Right lobe of liver (tissue), 6 donors: ENCODE data around the gene MPEG1. TPM values are rescaled to one million over a fixed set of nuclear protein-coding genes. Genes with fewer than 3 reads are reported as not detected.

Experiments used
- ATAC-seq, 4 donors: fragments of 200-7000 bp; cut with Tn5 transposase; one replicate each; pipeline ENCODE4 v1.9.1; 2020; ENCODE audit warnings: mild to moderate bottlenecking in 4 of 4, moderate library complexity in 4 of 4
- DNase-seq, 3 donors: peaks; one replicate each; pipeline ENCODE4 v3.0.0-alpha.2; 2020
- H3K27ac ChIP-seq, 3 donors: fragments of 200-600 bp; one replicate each; pipeline ENCODE4 v1.8.0; 2022
- H3K27me3 ChIP-seq, 2 donors: fragments of 200-600 bp; one replicate each; pipeline ENCODE4 v1.8.0; 2022
- H3K36me3 ChIP-seq, 4 donors: fragments of 200-600 bp; sonication (generic) in 1 of 4; one replicate each; pipeline versions ENCODE4 v1.5.1 to v1.8.0; 2017 to 2022; ENCODE audit warnings: control low read depth in 1 of 4
- H3K4me1 ChIP-seq, 4 donors: fragments of 200-600 bp; sonication (generic) in 1 of 4; one replicate each; pipeline versions ENCODE4 v1.5.1 to v1.8.0; 2017 to 2022; ENCODE audit warnings: control low read depth in 1 of 4
- H3K4me3 ChIP-seq, 3 donors: fragments of 200-600 bp; one replicate each; pipeline ENCODE4 v1.8.0; 2022
- H3K9me3 ChIP-seq, 4 donors: fragments of 200-600 bp; sonication (generic) in 1 of 4; one replicate each; pipeline versions ENCODE4 v1.5.1 to v1.8.0; 2017 to 2022; ENCODE audit warnings: control low read depth in 1 of 4
- CTCF ChIP-seq, 4 donors: fragments of 200-600 bp in 3 of 4; fragments of 450-650 bp in 1 of 4; IDR thresholded peaks; one replicate each; pipeline versions ENCODE4 v1.5.1 to v1.8.0; 2016 to 2022; ENCODE audit warnings: antibody characterized with exemption in 4 of 4, mild to moderate bottlenecking in 2 of 4
- POLR2A ChIP-seq: fragments of 450-650 bp; IDR thresholded peaks from one replicate; pipeline ENCODE4 v1.6.1; 2017; ENCODE audit warnings: antibody characterized with exemption, mild to moderate bottlenecking
- WGBS: methylation state at CpG from one replicate; pipeline ENCODE4 v1.1.6; 2018; ENCODE audit warnings: low coverage, low lambda C conversion rate; ENCODE audit not compliant: insufficient coverage; ENCODE audit errors: missing lambda C conversion rate; 5-methylcytosine and 5-hydroxymethylcytosine counted together
- intact Hi-C, 2 donors: fragments of 100-400 bp; cut with DNase I; formaldehyde crosslinking; loops; one replicate each; pipeline versions ENCODE4 v1.11.2 to v1.14.1; 2022
- small RNA-seq, 2 experiments: library from RNA; depleted of rRNA; stranded (forward); fragments of <200 nt; gene quantifications; one replicate each; pipeline ENCODE3, GENCODE V24; 2016
- total RNA-seq, 6 experiments: library from RNA; depleted of rRNA in 2 of 6; stranded (reverse); fragments of >200 nt in 2 of 6; fragmentation: NEBNext Ultra II Directional in 3 of 6; extraction: Animal tissue kit (Norgen Biotek cat#: 25700) in 3 of 6; gene quantifications; one replicate each; pipeline versions ENCODE4 v1.1.0 to v1.2.4, GENCODE V29; 2016 to 2023
- donor health status: DM: no; HTN: yes; CAD: no.
- donor health status: DM: no; HTN: no; CAD: no.
- donor health status: DM: no; HTN: no; CAD: no.
- donor health status: DM: no; HTN: yes; CAD: no.
- donor health status: DM: no; HTN: yes; CAD: no.

The MPEG1 gene
- total RNA-seq, 6 experiments from 2014 or later, result 5.6 to 22.6 (median 7.4) TPM

- Histone ChIP-seq H3K36me3 (no peaks in the 10 kb centered on the region), H3K27ac (peak within 1 kb of the TSS; percentile 78 to 91 (median 79)), H3K9me3 (no peaks in the 10 kb centered on the region), H3K4me3 (peak within 1 kb of the TSS; percentile 72 to 78 (median 74)), H3K4me1 (peaks cover 0 to 28% (median 10%) of the 10 kb centered on the region in 4 donors), H3K27me3 (no peaks in the 10 kb centered on the region)
- intact Hi-C loops, result loop anchor here in 1 of 2 donors (5.0 kb wide), 1 partner anchor 36 kb away; no protein-coding TSS in a partner anchor
- peak; percentile 95 to 96 (median 95) for DNase-seq
- WGBS, result under 1% methylated on average over 32 of the region's 64 CpGs
- TF ChIP-seq CTCF (IDR thresholded peaks at IDR 0.05) (peak; percentile 70 to 93 (median 76)), POLR2A (peak; percentile 65)
- peak; percentile 69 to 87 (median 78) for ATAC-seq
Observed at GRCh38 chr11:59171508-59172322, 41.0 kb downstream of the MPEG1 start, which contains the start of gene DTX4. TSS of gene DTX4 (plus strand) at chr11:59172132. CDS start at chr11:59172596, 464 bp downstream.

GRCh38 chr11:59164028-59164427 lies 48.7 kb downstream of the MPEG1 start:
- DNase-seq (no peak), ATAC-seq (no peak)
- intact Hi-C loops, result no loop called here
- Histone ChIP-seq H3K9me3 (no peaks in the 10 kb centered on the region), H3K27me3 (no peaks in the 10 kb centered on the region), H3K4me3 (no peak overlapping the region), H3K27ac (no peak overlapping the region), H3K4me1 (no peaks in the 10 kb centered on the region), H3K36me3 (no peaks in the 10 kb centered on the region)
- WGBS, result 37% methylated on average over 3 of the region's 3 CpGs
- TF ChIP-seq CTCF (IDR thresholded peaks at IDR 0.05), result no peak
- no peak for TF ChIP-seq POLR2A

Small RNA genes within 50 kb of the gene (small RNA-seq; reads per million reads assigned to genes)
- gene RN7SL42P, result 0 reads per million in 2 experiments

Other genes with a start within 250 kb of the MPEG1 start
- 1 to 10 TPM in 1 of 6 experiments, not detected in 5; 2.6 TPM for gene GLYATL1B, start 126.6 kb downstream of the MPEG1 start, total RNA-seq
- 1 to 10 TPM in 4 of 6 experiments, under 1 TPM in 2; 0.15 to 9.6 (median 1.1) TPM for gene FAM111B, start 105.7 kb downstream of the MPEG1 start, total RNA-seq
- gene FAM111A, start 70.1 kb downstream of the MPEG1 start, total RNA-seq, result 10 to 100 TPM; 10.8 to 19.5 (median 16.6) TPM
- 10 to 100 TPM; 10.8 to 49.1 (median 22.6) TPM for gene DTX4, start 40.8 kb downstream of the MPEG1 start, total RNA-seq
- gene OR5AN1, start 146.0 kb upstream of the MPEG1 start, total RNA-seq, result under 1 TPM in 2 of 6 experiments, not detected in 4; 0.02 to 0.07 TPM
- not detected for gene OR5A2, start 213.5 kb upstream of the MPEG1 start, total RNA-seq
- gene OR5A1, start 223.5 kb upstream of the MPEG1 start, total RNA-seq, result not detected
- gene OR4D6, start 244.0 kb upstream of the MPEG1 start, total RNA-seq, result not detected